NB4 (cell line): ENCODE measurements around the gene ARHGAP15.

Experiments
- DNase-seq: peaks from one replicate; pipeline ENCODE4 v3.0.0; 2010; ENCODE audit warnings: low read depth
- H3K4me3 ChIP-seq: one replicate; pipeline ENCODE4 v1.5.1; 2011; ENCODE audit warnings: mild to moderate bottlenecking, low read depth, low read length, moderate library complexity
- MYC ChIP-seq: IDR thresholded peaks from 2 replicates; pipeline ENCODE4 v1.6.1; 2011; ENCODE audit warnings: low read depth, low read length
- POLR2A ChIP-seq: IDR thresholded peaks from 2 replicates; pipeline ENCODE4 v1.6.1; 2011; ENCODE audit warnings: mild to moderate bottlenecking; ENCODE audit not compliant: insufficient read length; ENCODE audit errors: extremely low read depth
- TF ChIP-seq, protein P1 (sequence below): IDR thresholded peaks from one replicate; pipeline ENCODE4 v1.5.1; 2012; ENCODE audit warnings: low read depth, low read length
- TF ChIP-seq, protein P2 (sequence below): IDR thresholded peaks from 2 replicates; pipeline ENCODE4 v1.6.1; 2011; ENCODE audit warnings: low read depth, low read length

The ARHGAP15 gene

DNA sequence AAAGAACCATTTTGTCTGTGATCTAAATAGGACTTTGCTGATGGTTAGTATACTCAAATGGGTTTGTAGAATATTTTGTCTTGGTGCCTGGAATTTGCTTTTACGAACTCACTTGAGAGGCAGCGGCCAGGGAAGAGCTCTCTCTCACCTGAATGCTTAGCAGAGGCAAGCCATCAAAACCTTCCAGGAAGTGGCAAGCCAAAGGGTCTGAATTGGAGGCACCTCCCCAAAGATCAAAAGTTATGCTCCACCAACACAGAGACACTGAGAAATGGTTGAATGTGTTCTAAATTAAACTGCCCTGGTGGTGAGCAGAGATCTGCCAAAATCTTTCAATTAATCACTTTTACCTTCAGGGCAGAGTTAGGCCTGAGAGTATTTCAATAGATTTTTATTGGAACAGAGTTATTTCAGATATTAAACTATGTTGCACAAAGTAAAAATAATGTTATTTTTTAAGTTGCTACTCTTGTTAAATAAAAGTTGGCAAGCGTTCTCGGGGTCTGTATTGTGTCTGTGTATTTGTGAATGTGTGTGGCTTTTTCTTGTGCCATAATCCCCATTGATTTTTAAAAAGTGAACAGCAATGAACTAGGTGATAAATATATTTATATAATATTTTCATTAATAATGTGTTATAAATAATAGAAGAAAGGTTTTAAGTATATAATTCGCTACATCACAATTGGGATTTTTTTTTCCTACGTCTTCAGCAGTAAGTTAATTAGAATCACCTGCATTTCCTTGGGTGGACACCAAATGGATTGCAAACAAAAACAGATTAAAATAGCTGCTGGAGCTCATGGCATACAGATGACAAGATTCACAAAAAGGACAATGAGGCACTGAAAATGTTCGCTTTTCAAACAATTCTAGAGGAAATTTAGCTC, 416.1 kb downstream of the ARHGAP15 start:
- no peak overlapping the region for H3K4me3 ChIP-seq
- DNase-seq: no peak
- TF ChIP-seq MYC: no peak

DNA sequence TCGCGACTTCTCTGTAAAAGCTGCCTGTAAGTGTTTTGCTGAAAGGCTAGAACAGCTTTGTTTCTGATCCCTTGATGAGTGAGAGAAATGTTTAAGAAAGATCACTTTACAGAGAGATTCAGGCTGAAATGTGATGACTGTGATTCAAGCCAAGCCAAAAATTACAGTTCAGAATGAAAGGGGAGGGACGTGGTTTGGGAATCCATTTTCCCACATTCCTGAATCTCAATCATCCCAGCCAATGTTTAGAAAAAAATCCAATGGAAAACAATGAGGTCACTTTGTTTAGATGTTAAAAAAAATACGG, 416.7 kb downstream of the ARHGAP15 start:
- DNase-seq: no peak
- TF ChIP-seq POLR2A (no peak), MYC (no peak)
- TF ChIP-seq, protein P1, sequence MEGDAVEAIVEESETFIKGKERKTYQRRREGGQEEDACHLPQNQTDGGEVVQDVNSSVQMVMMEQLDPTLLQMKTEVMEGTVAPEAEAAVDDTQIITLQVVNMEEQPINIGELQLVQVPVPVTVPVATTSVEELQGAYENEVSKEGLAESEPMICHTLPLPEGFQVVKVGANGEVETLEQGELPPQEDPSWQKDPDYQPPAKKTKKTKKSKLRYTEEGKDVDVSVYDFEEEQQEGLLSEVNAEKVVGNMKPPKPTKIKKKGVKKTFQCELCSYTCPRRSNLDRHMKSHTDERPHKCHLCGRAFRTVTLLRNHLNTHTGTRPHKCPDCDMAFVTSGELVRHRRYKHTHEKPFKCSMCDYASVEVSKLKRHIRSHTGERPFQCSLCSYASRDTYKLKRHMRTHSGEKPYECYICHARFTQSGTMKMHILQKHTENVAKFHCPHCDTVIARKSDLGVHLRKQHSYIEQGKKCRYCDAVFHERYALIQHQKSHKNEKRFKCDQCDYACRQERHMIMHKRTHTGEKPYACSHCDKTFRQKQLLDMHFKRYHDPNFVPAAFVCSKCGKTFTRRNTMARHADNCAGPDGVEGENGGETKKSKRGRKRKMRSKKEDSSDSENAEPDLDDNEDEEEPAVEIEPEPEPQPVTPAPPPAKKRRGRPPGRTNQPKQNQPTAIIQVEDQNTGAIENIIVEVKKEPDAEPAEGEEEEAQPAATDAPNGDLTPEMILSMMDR: no peak
- TF ChIP-seq, protein P2, sequence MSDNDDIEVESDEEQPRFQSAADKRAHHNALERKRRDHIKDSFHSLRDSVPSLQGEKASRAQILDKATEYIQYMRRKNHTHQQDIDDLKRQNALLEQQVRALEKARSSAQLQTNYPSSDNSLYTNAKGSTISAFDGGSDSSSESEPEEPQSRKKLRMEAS: no peak
- H3K4me3 ChIP-seq: no peak overlapping the region

GRCh38 chr2:143548032-143548431, 418.8 kb downstream of the ARHGAP15 start:
- no peak for DNase-seq
- TF ChIP-seq, protein P1: no peak
- no peak for TF ChIP-seq MYC
- TF ChIP-seq POLR2A: no peak
- TF ChIP-seq, protein P2: no peak
- H3K4me3 ChIP-seq: no peak overlapping the region

GRCh38 chr2:143550500-143550899, 421.3 kb downstream of the ARHGAP15 start:
- TF ChIP-seq, protein P2: no peak
- TF ChIP-seq, protein P1: no peak
- TF ChIP-seq MYC: no peak
- TF ChIP-seq POLR2A: no peak
- H3K4me3 ChIP-seq: no peak overlapping the region
- DNase-seq: no peak

DNA sequence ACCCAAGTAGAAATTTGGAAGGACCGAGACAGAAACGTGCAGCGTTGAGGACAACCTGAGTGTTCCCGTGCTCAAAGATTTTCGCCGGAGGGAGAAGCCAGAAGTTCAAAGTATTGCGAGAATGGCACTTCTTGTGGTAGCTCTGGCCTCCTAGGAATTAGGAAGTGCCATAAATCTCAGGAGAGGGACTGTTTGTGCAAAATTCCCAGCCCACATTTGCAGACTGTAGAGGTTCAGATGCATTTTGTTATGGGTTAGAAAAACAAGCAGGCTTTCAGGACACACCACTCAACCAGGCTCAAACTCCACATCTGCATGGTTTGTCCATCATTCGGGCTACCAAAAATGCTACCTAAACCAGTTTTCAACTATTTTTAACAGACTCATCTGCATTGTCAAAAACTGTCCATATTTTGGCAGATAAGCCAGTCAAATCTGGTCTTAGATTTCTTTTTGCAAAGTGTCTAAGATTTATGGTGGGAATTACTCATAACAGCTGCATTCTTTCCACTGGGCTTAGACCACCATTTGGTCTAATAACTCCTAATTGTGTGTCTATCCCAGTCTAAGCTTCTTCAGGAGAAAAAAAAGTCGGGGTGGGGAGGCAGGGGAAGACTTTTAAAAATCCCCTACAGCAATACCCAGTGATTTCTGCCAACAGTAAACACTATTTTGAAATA, 422.9 kb downstream of the ARHGAP15 start:
- TF ChIP-seq, protein P1: no peak
- TF ChIP-seq MYC: no peak
- TF ChIP-seq, protein P2: no peak
- TF ChIP-seq POLR2A: no peak
- H3K4me3 ChIP-seq: no peak overlapping the region
- no peak for DNase-seq

- DNase-seq: no peak
- H3K4me3 ChIP-seq: no peak overlapping the region
- TF ChIP-seq, protein P1: no peak
- TF ChIP-seq MYC: no peak
- TF ChIP-seq, protein P2: no peak
- no peak for TF ChIP-seq POLR2A
Measured at GRCh38 chr2:143553261-143553660, 424.0 kb downstream of the ARHGAP15 start.
